HL-60 (cell line): ENCODE measurements around the gene GATM.
"Not testable (repeated sequence)": the region's sequence is repeated elsewhere in the genome, so short reads cannot be mapped to it uniquely, and the experiment has no call there.

Experiments used
- DNase-seq, 2 experiments: peaks; one replicate each; pipeline ENCODE4 v3.0.0-alpha.2; 2010 to 2020; ENCODE audit warnings: low read depth in 1 of 2, low spot score in 1 of 2
- H3K27ac ChIP-seq: fragments of 250-450 bp; sonication (Bioruptor Pico); replicated peaks from 2 replicates; pipeline ENCODE4 v1.5.1; 2020; ENCODE audit warnings: mild to moderate bottlenecking, moderate library complexity
- H3K27me3 ChIP-seq: fragments of 250-450 bp; sonication (Bioruptor Pico); 2 replicates; pipeline ENCODE4 v1.5.1; 2021; ENCODE audit warnings: mild to moderate bottlenecking, moderate library complexity; ENCODE audit not compliant: insufficient read depth, poor library complexity, severe bottlenecking
- H3K4me3 ChIP-seq: replicated peaks from 2 replicates; pipeline ENCODE4 v1.5.1; 2011; ENCODE audit warnings: mild to moderate bottlenecking, control low read depth, low read length; ENCODE audit not compliant: insufficient read depth
- GABPA ChIP-seq: IDR thresholded peaks from 2 replicates; pipeline ENCODE4 v1.6.1; 2012; ENCODE audit warnings: low read depth
- POLR2AphosphoS5 ChIP-seq: IDR thresholded peaks from 2 replicates; pipeline ENCODE4 v1.6.1; 2012; ENCODE audit warnings: low read depth
- SPI1 ChIP-seq: IDR thresholded peaks from 2 replicates; pipeline ENCODE4 v1.6.1; 2012; ENCODE audit warnings: low read depth, mild to moderate bottlenecking, borderline replicate concordance
- TF ChIP-seq, protein P1 (sequence below): IDR thresholded peaks from 2 replicates; pipeline ENCODE4 v1.6.1; 2012; ENCODE audit warnings: low read depth; ENCODE audit not compliant: insufficient replicate concordance
- TF ChIP-seq, protein P2 (sequence below): IDR thresholded peaks from one replicate; pipeline ENCODE4 v1.5.1; 2011; ENCODE audit warnings: low read length, control low read depth, inconsistent platforms; ENCODE audit not compliant: insufficient read depth

The GATM gene

DNA sequence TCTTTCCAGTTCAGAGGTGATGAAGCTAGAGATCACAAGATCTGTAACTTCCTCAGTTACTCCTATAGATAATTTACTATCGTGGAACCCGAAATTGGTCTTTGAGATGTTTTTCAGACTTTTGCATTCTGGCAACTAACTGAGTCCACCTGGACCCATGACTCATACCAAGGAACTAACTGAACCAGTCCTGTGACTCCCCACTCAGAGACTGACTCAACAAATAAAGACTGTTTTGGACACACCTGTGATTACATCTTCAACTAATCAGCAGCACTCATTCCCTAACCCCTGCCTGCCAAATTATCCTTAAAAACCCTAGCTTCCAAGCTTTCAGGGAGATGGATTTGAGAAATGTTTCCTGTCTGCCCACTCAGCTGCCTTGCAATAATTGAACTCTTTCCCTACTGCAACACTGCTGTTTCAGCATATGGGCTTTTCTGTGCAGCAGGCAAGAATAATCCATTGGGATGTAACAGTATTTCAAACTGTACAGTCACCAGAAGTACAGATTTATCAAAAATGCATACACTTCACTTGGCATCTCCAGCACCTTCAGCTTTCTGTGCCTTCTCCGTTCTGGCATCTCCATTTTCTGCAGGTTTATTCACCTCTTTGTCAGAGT, 57.7 kb downstream of the GATM start:
- TF ChIP-seq GABPA (no peak), POLR2AphosphoS5 (no peak), SPI1 (no peak)
- TF ChIP-seq, protein P1, sequence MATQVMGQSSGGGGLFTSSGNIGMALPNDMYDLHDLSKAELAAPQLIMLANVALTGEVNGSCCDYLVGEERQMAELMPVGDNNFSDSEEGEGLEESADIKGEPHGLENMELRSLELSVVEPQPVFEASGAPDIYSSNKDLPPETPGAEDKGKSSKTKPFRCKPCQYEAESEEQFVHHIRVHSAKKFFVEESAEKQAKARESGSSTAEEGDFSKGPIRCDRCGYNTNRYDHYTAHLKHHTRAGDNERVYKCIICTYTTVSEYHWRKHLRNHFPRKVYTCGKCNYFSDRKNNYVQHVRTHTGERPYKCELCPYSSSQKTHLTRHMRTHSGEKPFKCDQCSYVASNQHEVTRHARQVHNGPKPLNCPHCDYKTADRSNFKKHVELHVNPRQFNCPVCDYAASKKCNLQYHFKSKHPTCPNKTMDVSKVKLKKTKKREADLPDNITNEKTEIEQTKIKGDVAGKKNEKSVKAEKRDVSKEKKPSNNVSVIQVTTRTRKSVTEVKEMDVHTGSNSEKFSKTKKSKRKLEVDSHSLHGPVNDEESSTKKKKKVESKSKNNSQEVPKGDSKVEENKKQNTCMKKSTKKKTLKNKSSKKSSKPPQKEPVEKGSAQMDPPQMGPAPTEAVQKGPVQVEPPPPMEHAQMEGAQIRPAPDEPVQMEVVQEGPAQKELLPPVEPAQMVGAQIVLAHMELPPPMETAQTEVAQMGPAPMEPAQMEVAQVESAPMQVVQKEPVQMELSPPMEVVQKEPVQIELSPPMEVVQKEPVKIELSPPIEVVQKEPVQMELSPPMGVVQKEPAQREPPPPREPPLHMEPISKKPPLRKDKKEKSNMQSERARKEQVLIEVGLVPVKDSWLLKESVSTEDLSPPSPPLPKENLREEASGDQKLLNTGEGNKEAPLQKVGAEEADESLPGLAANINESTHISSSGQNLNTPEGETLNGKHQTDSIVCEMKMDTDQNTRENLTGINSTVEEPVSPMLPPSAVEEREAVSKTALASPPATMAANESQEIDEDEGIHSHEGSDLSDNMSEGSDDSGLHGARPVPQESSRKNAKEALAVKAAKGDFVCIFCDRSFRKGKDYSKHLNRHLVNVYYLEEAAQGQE = no peak
- TF ChIP-seq, protein P2, sequence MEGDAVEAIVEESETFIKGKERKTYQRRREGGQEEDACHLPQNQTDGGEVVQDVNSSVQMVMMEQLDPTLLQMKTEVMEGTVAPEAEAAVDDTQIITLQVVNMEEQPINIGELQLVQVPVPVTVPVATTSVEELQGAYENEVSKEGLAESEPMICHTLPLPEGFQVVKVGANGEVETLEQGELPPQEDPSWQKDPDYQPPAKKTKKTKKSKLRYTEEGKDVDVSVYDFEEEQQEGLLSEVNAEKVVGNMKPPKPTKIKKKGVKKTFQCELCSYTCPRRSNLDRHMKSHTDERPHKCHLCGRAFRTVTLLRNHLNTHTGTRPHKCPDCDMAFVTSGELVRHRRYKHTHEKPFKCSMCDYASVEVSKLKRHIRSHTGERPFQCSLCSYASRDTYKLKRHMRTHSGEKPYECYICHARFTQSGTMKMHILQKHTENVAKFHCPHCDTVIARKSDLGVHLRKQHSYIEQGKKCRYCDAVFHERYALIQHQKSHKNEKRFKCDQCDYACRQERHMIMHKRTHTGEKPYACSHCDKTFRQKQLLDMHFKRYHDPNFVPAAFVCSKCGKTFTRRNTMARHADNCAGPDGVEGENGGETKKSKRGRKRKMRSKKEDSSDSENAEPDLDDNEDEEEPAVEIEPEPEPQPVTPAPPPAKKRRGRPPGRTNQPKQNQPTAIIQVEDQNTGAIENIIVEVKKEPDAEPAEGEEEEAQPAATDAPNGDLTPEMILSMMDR = no peak
- no peak overlapping the region for H3K4me3 ChIP-seq
- no peak for DNase-seq
- no peaks in the 10 kb centered on the region for H3K27me3 ChIP-seq
- H3K27ac ChIP-seq = no peak overlapping the region

DNA sequence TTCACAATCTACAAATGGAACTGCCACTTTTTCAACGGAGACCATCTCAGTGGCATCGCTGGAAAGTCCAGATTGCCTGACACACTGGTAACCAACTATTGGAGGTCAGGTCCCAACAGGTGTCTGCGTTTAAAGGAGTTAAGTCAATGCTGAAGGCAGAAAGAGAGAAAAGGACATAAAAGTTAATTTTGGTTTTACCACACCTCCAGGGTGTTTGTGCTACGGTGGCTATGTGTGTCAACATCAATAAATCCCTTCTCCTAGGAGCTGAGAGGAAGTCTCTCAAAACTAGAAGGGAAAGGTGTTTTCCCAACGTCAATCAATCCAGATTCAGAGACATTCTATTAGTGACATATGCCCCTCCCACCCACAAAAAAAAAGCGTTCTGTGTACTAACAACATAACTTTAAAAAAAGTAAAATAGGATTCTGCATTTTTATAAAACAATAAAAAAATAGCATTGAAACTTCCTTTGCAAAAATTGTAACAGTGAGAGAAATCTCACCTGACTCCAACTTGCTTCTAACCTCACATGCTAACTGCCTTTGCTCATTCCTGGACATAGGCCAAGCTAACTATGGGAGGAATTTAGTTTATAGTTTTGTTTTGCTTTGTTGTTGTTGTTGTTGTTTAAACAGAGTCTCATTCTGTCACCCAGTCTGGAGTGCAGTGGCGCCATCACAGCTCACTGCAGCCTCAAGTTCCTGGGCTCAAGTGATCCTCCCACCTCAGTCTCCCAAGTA, 58.7 kb downstream of the GATM start:
- no peak for DNase-seq
- Histone ChIP-seq H3K4me3 (no peak overlapping the region), H3K27me3 (no peaks in the 10 kb centered on the region), H3K27ac (no peak overlapping the region)
- TF ChIP-seq POLR2AphosphoS5 = no peak
- no peak for TF ChIP-seq GABPA
- TF ChIP-seq, protein P2 = no peak
- TF ChIP-seq, protein P1 = no peak
- TF ChIP-seq SPI1 = no peak

DNA sequence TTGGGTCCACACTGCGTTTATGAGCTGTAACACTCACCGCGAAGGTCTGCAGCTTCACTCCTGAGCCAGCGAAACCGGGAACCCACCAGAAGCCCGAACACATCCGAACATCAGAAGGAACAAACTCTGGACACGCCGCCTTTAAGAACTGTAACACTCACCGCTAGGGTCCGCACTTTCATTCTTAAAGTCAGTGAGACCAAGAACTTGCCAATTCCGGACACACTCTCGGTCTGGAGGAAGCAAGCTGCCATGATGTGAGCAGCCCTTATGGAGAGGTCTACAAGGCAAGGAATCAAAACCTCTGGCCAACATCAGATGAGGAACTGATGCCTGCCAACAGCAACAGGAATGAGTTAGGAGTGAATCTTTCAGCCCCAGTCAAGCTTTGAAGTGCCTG, 63.4 kb downstream of the GATM start:
- no peak for TF ChIP-seq POLR2AphosphoS5
- TF ChIP-seq, protein P2 = no peak
- TF ChIP-seq SPI1 = no peak
- TF ChIP-seq, protein P1 = no peak
- no peak for TF ChIP-seq GABPA
- DNase-seq = no peak
- Histone ChIP-seq H3K27ac (no peak overlapping the region), H3K27me3 (no peaks in the 10 kb centered on the region), H3K4me3 (no peak overlapping the region)

DNA sequence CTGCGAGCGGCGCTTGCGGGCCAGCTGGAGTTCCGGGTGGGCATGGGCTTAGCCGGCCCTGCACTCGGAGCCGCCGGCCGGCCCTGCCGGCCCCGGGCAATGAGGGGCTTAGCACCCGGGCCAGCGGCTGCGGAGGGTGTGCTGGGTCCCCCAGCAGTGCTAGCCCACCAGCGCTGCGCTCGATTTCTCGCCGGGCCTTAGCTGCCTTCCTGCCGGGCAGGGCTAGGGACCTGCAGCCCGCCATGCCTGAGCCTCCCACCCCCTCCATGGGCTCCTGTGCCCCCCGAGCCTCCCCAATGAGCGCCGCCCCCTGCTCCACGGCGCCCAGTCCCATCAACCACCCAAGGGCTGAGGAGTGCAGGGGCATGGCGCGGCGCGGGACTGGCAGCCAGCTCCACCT, 64.2 kb downstream of the GATM start:
- not testable (repeated sequence) for DNase-seq, H3K27ac ChIP-seq, H3K27me3 ChIP-seq, H3K4me3 ChIP-seq
